GM12872 (cell line): ENCODE measurements around the gene LMO1.

Experiments used
- TF ChIP-seq, protein P1 (sequence below): IDR thresholded peaks from 3 replicates; pipeline ENCODE4 v1.5.1; 2011; ENCODE audit warnings: low read depth, mild to moderate bottlenecking, low read length, moderate library complexity; ENCODE audit not compliant: insufficient read depth

LMO1 gene

DNA sequence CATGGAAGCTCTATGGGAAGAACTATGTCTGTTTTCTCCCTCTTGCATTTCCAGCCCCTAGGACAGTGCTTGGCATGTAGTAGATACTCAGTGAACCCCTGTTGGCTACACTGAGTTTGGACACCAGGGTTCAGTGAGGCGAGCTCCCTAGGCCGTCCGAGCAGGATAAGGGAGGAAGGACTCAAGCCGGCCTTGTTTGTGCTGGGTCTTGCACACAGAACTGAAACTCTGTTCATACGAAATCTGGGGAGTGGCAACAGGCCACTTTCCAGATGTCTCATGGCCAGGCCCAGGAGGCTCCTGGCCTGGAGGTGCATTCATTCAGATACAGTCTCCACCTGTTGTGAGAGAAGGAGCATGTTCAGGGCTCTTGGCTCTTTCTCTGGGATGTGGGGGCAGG lies 23.6 kb upstream of the LMO1 start:
- TF ChIP-seq, protein P1, sequence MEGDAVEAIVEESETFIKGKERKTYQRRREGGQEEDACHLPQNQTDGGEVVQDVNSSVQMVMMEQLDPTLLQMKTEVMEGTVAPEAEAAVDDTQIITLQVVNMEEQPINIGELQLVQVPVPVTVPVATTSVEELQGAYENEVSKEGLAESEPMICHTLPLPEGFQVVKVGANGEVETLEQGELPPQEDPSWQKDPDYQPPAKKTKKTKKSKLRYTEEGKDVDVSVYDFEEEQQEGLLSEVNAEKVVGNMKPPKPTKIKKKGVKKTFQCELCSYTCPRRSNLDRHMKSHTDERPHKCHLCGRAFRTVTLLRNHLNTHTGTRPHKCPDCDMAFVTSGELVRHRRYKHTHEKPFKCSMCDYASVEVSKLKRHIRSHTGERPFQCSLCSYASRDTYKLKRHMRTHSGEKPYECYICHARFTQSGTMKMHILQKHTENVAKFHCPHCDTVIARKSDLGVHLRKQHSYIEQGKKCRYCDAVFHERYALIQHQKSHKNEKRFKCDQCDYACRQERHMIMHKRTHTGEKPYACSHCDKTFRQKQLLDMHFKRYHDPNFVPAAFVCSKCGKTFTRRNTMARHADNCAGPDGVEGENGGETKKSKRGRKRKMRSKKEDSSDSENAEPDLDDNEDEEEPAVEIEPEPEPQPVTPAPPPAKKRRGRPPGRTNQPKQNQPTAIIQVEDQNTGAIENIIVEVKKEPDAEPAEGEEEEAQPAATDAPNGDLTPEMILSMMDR = no peak

DNA sequence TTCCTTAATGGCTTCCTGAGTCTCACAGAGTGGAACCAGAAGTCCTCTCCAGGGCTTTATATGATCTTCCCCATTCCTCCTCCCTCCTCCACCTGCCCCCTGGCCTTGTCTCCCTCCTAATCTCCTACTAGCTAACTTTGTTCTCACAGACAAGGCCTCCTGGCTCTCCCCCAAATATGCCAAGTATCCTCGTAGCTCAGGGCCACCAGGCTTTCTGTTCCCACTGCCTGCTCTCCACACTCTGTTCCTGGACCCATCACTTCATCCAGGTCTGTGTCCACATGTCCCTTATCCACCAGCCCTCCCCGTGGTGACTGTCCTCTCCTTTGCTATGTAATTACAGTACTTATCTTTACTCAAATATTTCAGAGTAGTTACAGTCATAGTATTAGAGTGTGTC lies 23.2 kb upstream of the LMO1 start:
- TF ChIP-seq, protein P1 = no peak

DNA sequence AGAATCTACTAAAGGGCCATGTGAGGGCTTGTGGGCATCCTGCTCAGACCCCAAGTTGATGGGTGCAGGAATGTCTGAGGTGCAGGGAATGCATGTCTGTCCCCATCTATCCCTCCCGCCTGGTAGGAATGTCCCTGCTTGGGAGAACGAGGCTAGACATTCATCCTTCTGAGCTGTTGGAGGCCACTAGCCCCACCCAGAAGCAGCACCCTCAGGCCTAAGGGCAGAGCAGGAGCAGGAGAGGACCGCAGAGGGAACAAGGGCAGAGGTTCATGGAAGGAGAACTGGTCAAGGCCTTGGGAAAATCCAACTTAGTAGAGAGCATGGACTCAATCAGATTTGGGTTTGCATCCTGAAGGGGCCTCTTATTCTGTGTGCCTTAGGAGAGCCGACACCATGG lies 22.1 kb upstream of the LMO1 start:
- TF ChIP-seq, protein P1 = no peak

- TF ChIP-seq, protein P1 = no peak
Measured at GRCh38 chr11:8285228-8285627, 21.6 kb upstream of the LMO1 start.

- TF ChIP-seq, protein P1 = no peak
Measured at GRCh38 chr11:8283465-8284230, 20.0 kb upstream of the LMO1 start.

GRCh38 chr11:8283100-8283464 lies 19.4 kb upstream of the LMO1 start:
- TF ChIP-seq, protein P1 = no peak

DNA sequence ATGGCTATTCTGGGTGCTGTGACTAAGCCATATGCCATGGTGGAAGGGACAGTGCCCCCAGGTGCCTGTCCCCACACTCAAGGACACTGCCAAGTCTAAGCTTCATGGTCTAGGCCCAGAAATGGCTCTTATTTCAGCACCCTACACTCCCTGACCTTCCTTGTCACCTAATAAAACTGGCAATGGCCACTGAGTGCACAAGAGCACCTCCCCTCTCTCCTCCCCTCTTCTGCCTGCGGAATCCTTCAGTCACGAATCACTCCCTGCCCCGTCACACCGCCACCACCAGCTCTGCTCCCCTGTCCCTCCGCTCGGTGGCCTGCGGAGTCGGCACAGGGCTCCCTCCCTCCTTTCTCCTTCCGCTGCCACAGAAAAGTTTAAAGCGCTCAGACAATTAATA lies 19.0 kb upstream of the LMO1 start:
- TF ChIP-seq, protein P1 = no peak
